Naive thymus-derived CD4-positive, alpha-beta T cell (primary cell): Measurements from ENCODE around the gene BDKRB2. TPM values are rescaled to one million over a fixed set of nuclear protein-coding genes. Genes with fewer than 3 reads are reported as not detected.

Experiments used
- ATAC-seq: fragments of 150-1000 bp; cut with Tn5 transposase; 2 replicates; pipeline ENCODE4 v1.10.0; 2021; ENCODE audit warnings: mild to moderate bottlenecking, moderate library complexity
- CTCF ChIA-PET: fragments of 350-600 bp; sonication (Branson Sonifier 250); formaldehyde crosslinking; loops from one replicate; lab custom pipeline; 2021; ENCODE audit warnings: antibody characterized with exemption; lab: Charles Lee
- POLR2A ChIA-PET: fragments of 350-600 bp; sonication (Branson Sonifier 250); formaldehyde crosslinking; loops from one replicate; lab custom pipeline; 2021; ENCODE audit warnings: antibody characterized with exemption, inconsistent platforms; lab: Charles Lee
- DNase-seq, 9 donors: peaks; one replicate each; pipeline versions ENCODE4 v3.0.0 to v3.0.0-alpha.2; 2020 to 2022; ENCODE audit warnings: mixed read lengths in 1 of 9
- H3K27ac ChIP-seq: one replicate; pipeline ENCODE4 v1.7.0; 2013; ENCODE audit warnings: mild to moderate bottlenecking, low read depth, low read length, moderate library complexity
- H3K27me3 ChIP-seq, 2 donors: one replicate each; pipeline ENCODE4 v1.7.0; 2013; ENCODE audit warnings: low read length in 2 of 2, mild to moderate bottlenecking in 2 of 2, moderate library complexity in 2 of 2; ENCODE audit not compliant: control insufficient read depth in 2 of 2, insufficient read depth in 2 of 2
- H3K36me3 ChIP-seq, 3 experiments: 1 replicate in 2 of 3; 2 replicates in 1 of 3; pipeline ENCODE4 v1.7.0; 2013; ENCODE audit warnings: low read length in 3 of 3, mild to moderate bottlenecking in 3 of 3, moderate library complexity in 1 of 3; ENCODE audit not compliant: insufficient read depth in 3 of 3, control insufficient read depth in 2 of 3
- H3K4me1 ChIP-seq, 2 donors: one replicate each; pipeline ENCODE4 v1.7.0; 2013; ENCODE audit warnings: low read length in 2 of 2, mild to moderate bottlenecking in 2 of 2, moderate library complexity in 1 of 2; ENCODE audit not compliant: control insufficient read depth in 2 of 2, insufficient read depth in 2 of 2
- H3K4me3 ChIP-seq: 2 replicates; pipeline ENCODE4 v1.7.0; 2013; ENCODE audit warnings: mild to moderate bottlenecking, low read length
- H3K9me3 ChIP-seq, 3 experiments: 1 replicate in 2 of 3; 2 replicates in 1 of 3; pipeline ENCODE4 v1.7.0; 2013; ENCODE audit warnings: low read length in 3 of 3; ENCODE audit not compliant: control insufficient read depth in 2 of 3
- H3K27ac Mint-ChIP-seq, 9 donors: one replicate each; pipeline ENCODE4 v1.8.0; 2020 to 2022; ENCODE audit warnings: mixed read lengths in 9 of 9, mild to moderate bottlenecking in 8 of 9, moderate library complexity in 5 of 9, inconsistent platforms in 2 of 9
- H3K27me3 Mint-ChIP-seq, 5 donors: one replicate each; pipeline ENCODE4 v1.8.0; 2021 to 2022; ENCODE audit warnings: mixed read lengths in 5 of 5, mild to moderate bottlenecking in 1 of 5
- H3K36me3 Mint-ChIP-seq, 5 donors: one replicate each; pipeline ENCODE4 v1.8.0; 2020 to 2022; ENCODE audit warnings: mixed read lengths in 5 of 5, mild to moderate bottlenecking in 3 of 5, inconsistent platforms in 1 of 5
- H3K4me1 Mint-ChIP-seq, 7 donors: one replicate each; pipeline ENCODE4 v1.8.0; 2020 to 2022; ENCODE audit warnings: mixed read lengths in 7 of 7, mild to moderate bottlenecking in 3 of 7, inconsistent platforms in 1 of 7
- H3K4me3 Mint-ChIP-seq, 10 donors: one replicate each; pipeline ENCODE4 v1.8.0; 2020 to 2022; ENCODE audit warnings: mild to moderate bottlenecking in 10 of 10, mixed read lengths in 10 of 10, moderate library complexity in 6 of 10, inconsistent platforms in 2 of 10
- H3K9me3 Mint-ChIP-seq, 11 donors: one replicate each; pipeline ENCODE4 v1.8.0; 2020 to 2022; ENCODE audit warnings: mixed read lengths in 11 of 11, mild to moderate bottlenecking in 4 of 11, inconsistent platforms in 1 of 11, moderate library complexity in 1 of 11
- intact Hi-C, 2 donors: fragments of 100-400 bp; cut with micrococcal nuclease; formaldehyde crosslinking; loops; one replicate each; pipeline ENCODE4 v1.15.1; 2023
- polyA plus RNA-seq, 2 donors: library from polyadenylated mRNA; unstranded; fragments of 300-500 nt; fragmentation: Illumina TruSeq; gene quantifications; one replicate each; pipeline ENCODE4 v1.2.3, GENCODE V29; 2021
- total RNA-seq, 6 experiments: library from RNA in 5 of 6; stranded (reverse) in 5 of 6; gene quantifications; 1 replicate in 5 of 6; 2 replicates in 1 of 6; pipeline ENCODE4 v1.2.3 and lab custom pipeline; 2021 to 2026

Gene BDKRB2
- total and polyA plus RNA-seq, 7 experiments from 2014 or later = 0.08 TPM; not detected in 6

DNA sequence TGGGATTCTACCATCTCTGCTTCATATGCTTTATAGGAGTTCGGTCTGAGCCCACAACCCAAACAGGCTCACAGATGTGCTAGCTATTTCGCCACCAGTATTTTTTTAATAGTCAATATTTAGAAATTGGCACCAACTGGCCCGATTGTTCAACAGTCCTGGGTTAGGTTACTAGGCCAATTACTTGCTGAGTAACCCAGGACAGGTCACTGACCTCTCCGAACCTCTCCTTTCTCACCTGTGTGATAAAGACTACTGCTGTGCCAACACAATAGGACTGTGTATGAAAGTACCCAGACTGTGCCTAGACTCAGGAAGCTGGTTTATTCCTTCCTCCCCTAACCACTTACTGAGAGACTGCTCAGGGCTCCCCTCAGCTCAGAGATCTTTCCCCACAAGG, 8.3 kb downstream of the BDKRB2 start:
- H3K36me3 Mint-ChIP-seq = peaks cover 0 to 7% (median 0%) of the 10 kb centered on the region in 5 donors
- H3K4me1 Mint-ChIP-seq = no peaks in the 10 kb centered on the region
- Histone ChIP-seq H3K4me3 (no peak overlapping the region), H3K9me3 (peaks cover 0 to 10% (median 0%) of the 10 kb centered on the region in 3 experiments), H3K4me1 (no peaks in the 10 kb centered on the region), H3K36me3 (no peaks in the 10 kb centered on the region), H3K27me3 (no peaks in the 10 kb centered on the region), H3K27ac (no peak overlapping the region)
- H3K4me3 Mint-ChIP-seq = no peak overlapping the region
- H3K9me3 Mint-ChIP-seq = peaks cover 0 to 24% (median 6%) of the 10 kb centered on the region in 11 donors
- ChIA-PET POLR2A (no interaction called here), CTCF (no interaction called here)
- no peak for DNase-seq
- intact Hi-C loops = no loop called here
- peaks cover 0 to 12% (median 5%) of the 10 kb centered on the region in 5 donors for H3K27me3 Mint-ChIP-seq
- peak overlapping the region in 1 of 9 donors; percentile 8 for H3K27ac Mint-ChIP-seq
- ATAC-seq = no peak

DNA sequence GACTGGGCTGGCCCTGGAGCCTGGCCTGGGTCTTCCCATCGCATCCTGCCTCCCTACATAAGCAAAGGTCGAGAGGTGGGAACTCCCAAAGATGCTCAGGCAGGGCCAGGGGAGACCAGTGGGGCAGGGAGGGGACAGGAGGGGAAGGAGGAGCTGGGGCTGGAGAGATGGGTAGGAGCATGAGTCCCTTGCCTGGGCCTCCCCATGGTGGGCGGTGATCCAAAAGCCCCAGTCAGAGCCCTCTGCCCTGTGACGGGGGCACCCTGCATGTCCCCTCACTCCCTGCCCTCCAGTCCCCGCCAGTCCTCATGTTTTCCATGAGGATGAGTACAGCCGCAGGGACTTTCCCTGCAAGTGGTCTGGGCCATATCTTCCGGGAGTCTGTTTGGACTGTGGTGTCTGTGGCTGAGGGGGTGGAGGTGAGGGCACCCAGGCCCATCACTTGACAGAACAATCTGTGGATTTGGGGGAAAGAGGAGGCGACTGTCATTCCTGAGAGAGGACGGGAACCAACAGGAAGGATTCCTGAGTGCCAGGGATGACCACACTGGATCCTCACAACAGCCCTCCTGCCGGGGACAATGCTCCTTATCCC, 9.3 kb downstream of the BDKRB2 start:
- intact Hi-C loops = no loop called here
- POLR2A ChIA-PET = no interaction called here
- H3K27me3 Mint-ChIP-seq = peaks cover 0 to 10% (median under 1%) of the 10 kb centered on the region in 5 donors

DNA sequence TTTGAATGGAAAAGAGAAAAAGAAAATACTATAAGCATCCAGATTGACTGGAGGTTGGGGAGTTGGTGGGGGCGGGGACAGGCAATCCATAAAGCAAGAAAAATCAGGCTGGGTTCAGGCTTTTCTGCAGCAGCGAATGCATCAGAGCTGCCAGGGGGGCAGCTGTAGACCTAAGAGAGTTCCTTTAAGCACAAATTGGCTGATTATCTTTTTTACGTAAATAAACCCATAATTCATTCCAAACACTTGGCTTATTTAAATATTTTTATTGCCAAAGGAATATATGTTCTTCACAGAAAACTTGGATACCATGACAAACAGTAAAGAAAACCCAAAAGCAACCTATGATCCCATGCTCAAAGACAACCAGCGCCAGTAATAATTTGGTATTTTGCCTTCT, 10.2 kb downstream of the BDKRB2 start:
- peaks cover 0 to 24% (median 6%) of the 10 kb centered on the region in 11 donors for H3K9me3 Mint-ChIP-seq
- intact Hi-C loops = no loop called here
- Histone ChIP-seq H3K36me3 (no peaks in the 10 kb centered on the region), H3K4me3 (no peak overlapping the region), H3K27me3 (no peaks in the 10 kb centered on the region), H3K27ac (no peak overlapping the region), H3K9me3 (peaks cover 0 to 10% (median 0%) of the 10 kb centered on the region in 3 experiments), H3K4me1 (no peaks in the 10 kb centered on the region)
- peaks cover 0 to 10% (median 0%) of the 10 kb centered on the region in 5 donors for H3K27me3 Mint-ChIP-seq
- H3K4me1 Mint-ChIP-seq = no peaks in the 10 kb centered on the region
- ATAC-seq = no peak
- peaks cover 0 to 7% (median 0%) of the 10 kb centered on the region in 5 donors for H3K36me3 Mint-ChIP-seq
- no peak overlapping the region for H3K4me3 Mint-ChIP-seq
- ChIA-PET POLR2A (no interaction called here), CTCF (no interaction called here)
- H3K27ac Mint-ChIP-seq = no peak overlapping the region
- no peak for DNase-seq

More for the DNA sequence above, 9.3 kb downstream of the BDKRB2 start:
- H3K4me3 Mint-ChIP-seq = no peak overlapping the region
- peaks cover 0 to 7% (median 0%) of the 10 kb centered on the region in 5 donors for H3K36me3 Mint-ChIP-seq
- no peaks in the 10 kb centered on the region for H3K4me1 Mint-ChIP-seq
- DNase-seq (no peak), ATAC-seq (no peak)
- Histone ChIP-seq H3K9me3 (peaks cover 0 to 10% (median 0%) of the 10 kb centered on the region in 3 experiments), H3K36me3 (no peaks in the 10 kb centered on the region), H3K27ac (no peak overlapping the region), H3K4me1 (no peaks in the 10 kb centered on the region), H3K4me3 (no peak overlapping the region), H3K27me3 (no peaks in the 10 kb centered on the region)
- H3K27ac Mint-ChIP-seq = peak overlapping the region in 1 of 9 donors; percentile 14
- H3K9me3 Mint-ChIP-seq = peaks cover 0 to 24% (median 6%) of the 10 kb centered on the region in 11 donors
- CTCF ChIA-PET = no interaction called here

DNA sequence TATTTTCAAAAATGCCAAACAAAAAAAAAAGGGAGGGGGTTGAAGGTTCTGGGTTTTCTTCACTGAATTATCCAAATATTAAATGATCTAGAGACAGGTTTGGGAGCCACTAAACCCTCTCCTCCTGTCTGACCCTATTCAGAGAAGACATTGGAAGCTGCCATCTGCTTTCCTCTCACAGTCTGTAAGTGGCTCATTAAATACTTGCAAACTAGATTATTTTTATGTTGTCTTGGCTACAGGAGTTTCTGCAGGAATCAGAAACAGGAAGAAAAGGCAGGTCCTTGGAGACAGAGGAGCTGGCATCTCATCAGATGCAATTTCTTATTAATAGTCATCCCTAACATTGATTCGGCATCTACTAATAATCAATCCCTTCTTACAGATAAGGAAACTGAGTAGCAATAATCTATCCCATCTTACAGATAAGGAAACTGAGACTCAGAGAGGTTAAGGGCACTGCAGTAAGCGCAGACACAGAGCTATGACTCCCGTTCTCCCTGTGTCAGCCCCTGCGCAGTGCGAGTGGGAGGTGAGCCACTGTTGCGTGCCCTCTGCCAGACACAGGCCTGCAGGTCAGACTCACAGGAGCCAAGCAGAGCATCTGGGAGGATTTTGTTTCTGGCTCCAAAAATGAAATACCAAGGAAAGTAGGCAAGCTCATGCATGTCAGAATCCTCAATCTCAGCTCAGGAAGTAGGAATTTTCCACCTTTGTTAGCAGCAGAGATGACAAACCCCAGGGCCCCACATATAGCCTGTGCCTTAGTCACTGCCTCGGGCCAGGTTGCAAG, 11.0 kb downstream of the BDKRB2 start:
- intact Hi-C loops = no loop called here
- Histone ChIP-seq H3K27me3 (no peaks in the 10 kb centered on the region), H3K27ac (no peak overlapping the region), H3K4me3 (no peak overlapping the region), H3K36me3 (no peaks in the 10 kb centered on the region), H3K9me3 (peaks cover 0 to 10% (median 0%) of the 10 kb centered on the region in 3 experiments), H3K4me1 (no peaks in the 10 kb centered on the region)
- ChIA-PET CTCF (interaction anchor here (1.0 kb wide), 1 partner anchor 98 kb away, joined by 3 read pairs; no protein-coding TSS in a partner anchor), POLR2A (no interaction called here)
- ATAC-seq (no peak), DNase-seq (no peak)
- H3K27ac Mint-ChIP-seq = no peak overlapping the region
- peaks cover 0 to 24% (median 6%) of the 10 kb centered on the region in 11 donors for H3K9me3 Mint-ChIP-seq
- no peak overlapping the region for H3K4me3 Mint-ChIP-seq
- H3K27me3 Mint-ChIP-seq = peaks cover 0 to 12% (median 1%) of the 10 kb centered on the region in 5 donors
- peaks cover 0 to 7% (median 0%) of the 10 kb centered on the region in 5 donors for H3K36me3 Mint-ChIP-seq
- no peaks in the 10 kb centered on the region for H3K4me1 Mint-ChIP-seq

DNA sequence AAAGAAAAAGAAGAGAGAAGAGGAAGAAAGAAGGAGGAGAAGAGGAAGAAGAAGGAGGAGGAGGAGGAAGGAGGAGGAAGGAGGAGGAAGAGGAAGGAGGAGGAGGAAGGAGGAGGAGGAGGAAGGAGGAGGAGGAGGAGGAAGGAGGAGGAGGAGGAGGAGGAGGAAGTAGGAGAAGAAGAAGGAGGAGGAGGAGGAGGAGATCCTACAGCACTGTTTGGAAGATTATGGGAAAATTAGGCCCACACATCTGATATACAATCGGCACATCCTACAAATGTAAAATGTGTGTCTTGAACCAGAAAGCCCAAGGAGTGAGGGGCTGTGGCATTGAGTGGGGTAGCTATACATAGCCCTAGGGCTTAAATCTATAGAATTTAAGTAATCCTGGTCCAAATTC, 12.0 kb downstream of the BDKRB2 start:
- intact Hi-C loops = no loop called here
- peaks cover 0 to 18% (median 6%) of the 10 kb centered on the region in 11 donors for H3K9me3 Mint-ChIP-seq
- Histone ChIP-seq H3K27me3 (no peaks in the 10 kb centered on the region), H3K9me3 (peaks cover 0 to 9% (median 0%) of the 10 kb centered on the region in 3 experiments), H3K36me3 (no peaks in the 10 kb centered on the region), H3K27ac (no peak overlapping the region), H3K4me1 (no peaks in the 10 kb centered on the region), H3K4me3 (no peak overlapping the region)
- DNase-seq (no peak), ATAC-seq (no peak)
- peaks cover 0 to 17% (median 2%) of the 10 kb centered on the region in 5 donors for H3K27me3 Mint-ChIP-seq
- CTCF ChIA-PET = interaction anchor here (0.7 kb wide), 2 partner anchors 44 to 102 kb away, joined by 3 read pairs; no protein-coding TSS in a partner anchor
- peaks cover 0 to 7% (median 0%) of the 10 kb centered on the region in 5 donors for H3K36me3 Mint-ChIP-seq
- POLR2A ChIA-PET = no interaction called here
- H3K4me3 Mint-ChIP-seq = no peak overlapping the region
- no peaks in the 10 kb centered on the region for H3K4me1 Mint-ChIP-seq
- no peak overlapping the region for H3K27ac Mint-ChIP-seq

DNA sequence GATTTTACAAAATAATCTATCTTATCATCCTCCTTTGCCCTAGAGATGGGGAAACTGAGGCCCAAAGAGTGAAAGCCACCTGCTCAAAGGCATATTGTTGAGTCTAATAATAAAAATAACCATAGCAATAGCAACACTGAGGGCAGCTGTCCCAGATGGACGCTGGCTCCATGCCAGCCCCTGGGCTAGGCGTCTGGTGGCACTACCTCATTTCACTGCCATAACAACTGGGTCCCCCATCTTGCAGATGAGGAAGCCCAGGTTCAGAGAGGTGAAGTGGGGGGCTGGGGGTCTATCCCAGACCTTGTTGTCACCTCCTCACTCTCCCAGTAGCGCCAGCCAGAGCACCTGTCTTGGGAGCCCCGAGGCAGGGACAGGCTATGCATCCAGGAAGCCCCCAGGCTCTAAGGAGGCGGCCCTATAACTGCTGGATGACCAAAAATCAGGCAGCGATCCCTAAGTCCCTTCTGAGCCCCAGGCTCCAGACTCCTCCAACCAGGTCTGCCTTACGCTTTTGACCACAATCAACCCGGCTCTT, 12.8 kb downstream of the BDKRB2 start:
- ChIA-PET POLR2A (no interaction called here), CTCF (interaction anchor here (0.7 to 1.0 kb wide), 2 partner anchors 12 to 103 kb away, joined by 3 read pairs; no protein-coding TSS in a partner anchor)
- Histone ChIP-seq H3K4me3 (no peak overlapping the region), H3K4me1 (no peaks in the 10 kb centered on the region), H3K27ac (no peak overlapping the region), H3K9me3 (peaks cover 0 to 1% (median 0%) of the 10 kb centered on the region in 3 experiments), H3K27me3 (no peaks in the 10 kb centered on the region), H3K36me3 (no peaks in the 10 kb centered on the region)
- DNase-seq (no peak), ATAC-seq (no peak)
- Mint-ChIP-seq H3K4me3 (no peak overlapping the region), H3K9me3 (peaks cover 0 to 10% (median 3%) of the 10 kb centered on the region in 11 donors), H3K4me1 (no peaks in the 10 kb centered on the region), H3K36me3 (peaks cover 0 to under 1% (median 0%) of the 10 kb centered on the region in 5 donors), H3K27me3 (peaks cover 0 to 18% (median 2%) of the 10 kb centered on the region in 5 donors), H3K27ac (no peak overlapping the region)
- intact Hi-C loops = no loop called here
